A673 (cell line): ENCODE data around the gene TCF7L1. TPM values are rescaled to one million over a fixed set of nuclear protein-coding genes. Genes with fewer than 3 reads are reported as not detected.
"Not testable (repeated sequence)": the region's sequence is repeated elsewhere in the genome, so short reads cannot be mapped to it uniquely, and the experiment has no call there.

ENCODE experiments used
- BruUV-seq: library from RNA; stranded (reverse); fragments of 400-500 nt; replicated peaks from 2 replicates; lab custom pipeline; 2021; lab: Mats Ljungman, UMichigan
- CTCF ChIA-PET: fragments of 300-600 bp; sonication (Branson Sonifier 250); formaldehyde crosslinking; loops from one replicate; lab custom pipeline; 2022; ENCODE audit warnings: antibody characterized with exemption; lab: Charles Lee
- POLR2A ChIA-PET: fragments of 300-600 bp; sonication (Branson Sonifier 250); formaldehyde crosslinking; loops from one replicate; lab custom pipeline; 2022; ENCODE audit warnings: antibody characterized with exemption; ENCODE audit not compliant: low non-redundant PET; lab: Charles Lee
- DNase-seq: peaks from one replicate; pipeline ENCODE4 v3.0.0-alpha.2; 2015; ENCODE audit warnings: low spot score
- H3K27ac ChIP-seq: fragments of 200-600 bp; sonication (generic); 2 replicates; pipeline ENCODE4 v1.5.1; 2016; ENCODE audit warnings: mixed run types, low read depth, mild to moderate bottlenecking, mixed read lengths, antibody characterized with exemption, low read length; ENCODE audit not compliant: poor library complexity, severe bottlenecking
- H3K27me3 ChIP-seq: fragments of 200-600 bp; sonication (generic); replicated peaks from 2 replicates; pipeline ENCODE4 v1.6.1; 2017; ENCODE audit warnings: mixed run types, low read depth, mild to moderate bottlenecking, mixed read lengths, antibody characterized with exemption, low read length; ENCODE audit not compliant: insufficient read depth, poor library complexity
- H3K36me3 ChIP-seq: fragments of 200-600 bp; sonication (generic); 2 replicates; pipeline ENCODE4 v1.6.1; 2016; ENCODE audit warnings: mixed run types, mild to moderate bottlenecking, mixed read lengths, antibody characterized with exemption, low read length; ENCODE audit not compliant: insufficient read depth, poor library complexity, severe bottlenecking
- H3K4me1 ChIP-seq: fragments of 200-600 bp; sonication (generic); 2 replicates; pipeline ENCODE4 v1.6.1; 2017; ENCODE audit warnings: mixed run types, mild to moderate bottlenecking, mixed read lengths, antibody characterized with exemption, low read length; ENCODE audit not compliant: insufficient read depth, poor library complexity, severe bottlenecking
- H3K4me3 ChIP-seq: fragments of 200-600 bp; sonication (generic); 2 replicates; pipeline ENCODE4 v1.5.1; 2016; ENCODE audit warnings: low read depth, mixed run types, mild to moderate bottlenecking, mixed read lengths, low read length; ENCODE audit not compliant: poor library complexity, severe bottlenecking
- H3K9me3 ChIP-seq: fragments of 200-600 bp; sonication (generic); 2 replicates; pipeline ENCODE4 v1.6.1; 2016; ENCODE audit warnings: mixed run types, low read depth, mild to moderate bottlenecking, mixed read lengths, antibody characterized with exemption, low read length; ENCODE audit not compliant: poor library complexity, severe bottlenecking
- CTCF ChIP-seq: fragments of 300-800, 200-600 bp; sonication (generic); conservative IDR thresholded peaks from 2 replicates; pipeline ENCODE4 v1.5.1; 2017; ENCODE audit warnings: low read depth, mild to moderate bottlenecking, antibody characterized with exemption, low read length, moderate library complexity, mixed read lengths
- EZH2 ChIP-seq: fragments of 200-600 bp; sonication (generic); IDR thresholded peaks from 2 replicates; pipeline ENCODE4 v1.6.1; 2017; ENCODE audit warnings: borderline replicate concordance, low read depth, mild to moderate bottlenecking, mixed read lengths, antibody characterized with exemption, low read length; ENCODE audit not compliant: poor library complexity, severe bottlenecking
- intact Hi-C: fragments of 100-400 bp; cut with micrococcal nuclease; formaldehyde crosslinking; loops from one replicate; pipeline ENCODE4 v1.10.0; 2022; ENCODE audit not compliant: unreplicated experiment
- total RNA-seq: library from RNA; stranded (reverse); gene quantifications from 2 replicates; pipeline ENCODE4 v1.2.3, GENCODE V29; 2021

The TCF7L1 gene
- total RNA-seq, 1 experiment from 2014 or later: 21.9 TPM

DNA sequence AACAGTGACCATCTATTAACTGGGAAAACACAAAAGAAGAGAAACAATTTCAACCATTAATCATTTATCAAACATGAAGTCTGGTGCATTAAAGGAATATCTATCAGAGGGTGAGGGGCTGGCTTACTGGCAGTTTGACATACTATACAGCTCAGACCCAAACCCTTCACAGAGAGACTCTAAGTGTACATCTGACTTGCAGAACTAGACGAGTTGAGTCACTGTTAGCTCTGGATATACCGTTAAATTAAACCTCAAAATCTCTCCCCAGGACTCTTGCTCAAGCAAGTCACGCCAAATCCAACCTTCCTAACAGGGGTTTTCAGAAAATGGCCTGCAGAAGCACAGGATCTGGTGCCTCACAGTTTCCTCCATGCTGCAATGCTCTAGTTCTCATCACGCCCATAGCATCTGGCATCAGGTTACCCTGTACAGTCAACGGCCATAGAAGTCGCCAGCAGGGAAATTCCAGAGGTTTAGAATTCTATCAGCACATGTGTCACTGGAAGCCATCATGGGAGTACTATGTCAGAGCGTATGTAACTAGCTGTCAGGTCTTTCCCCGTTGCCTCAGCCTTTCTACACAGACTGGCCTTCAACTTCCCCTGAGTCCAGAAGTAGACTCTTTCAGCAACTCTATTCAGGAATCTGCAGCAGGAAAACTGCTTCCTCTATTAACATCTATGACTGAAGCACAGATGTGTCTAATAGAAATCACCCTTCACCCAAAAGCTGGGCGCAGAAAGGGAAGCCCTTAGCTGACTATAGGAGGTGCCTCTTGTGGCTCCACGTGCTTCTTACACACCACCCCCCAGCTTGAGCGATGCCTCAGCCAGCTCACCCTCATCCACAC lies 185.3 kb downstream of the TCF7L1 start:
- TF ChIP-seq EZH2: no peak
- no peak for TF ChIP-seq CTCF
- no peak overlapping the region for H3K4me3 ChIP-seq
- CTCF ChIA-PET: interaction anchor here (0.6 kb wide), 1 partner anchor 249 kb away, joined by 3 read pairs; no protein-coding TSS in a partner anchor
- DNase-seq: no peak
- H3K4me1 ChIP-seq: no peaks in the 10 kb centered on the region
- POLR2A ChIA-PET: interaction anchor here (0.7 kb wide), 1 partner anchor 8 kb away, joined by 10 read pairs; no protein-coding TSS in a partner anchor
- intact Hi-C loops: no loop called here
- peaks cover 30% of the 10 kb centered on the region for H3K36me3 ChIP-seq
- no TSS peak for BruUV-seq
- H3K27me3 ChIP-seq: no peaks in the 10 kb centered on the region
- peak overlapping the region; percentile 42 for H3K27ac ChIP-seq
- H3K9me3 ChIP-seq: no peaks in the 10 kb centered on the region

DNA sequence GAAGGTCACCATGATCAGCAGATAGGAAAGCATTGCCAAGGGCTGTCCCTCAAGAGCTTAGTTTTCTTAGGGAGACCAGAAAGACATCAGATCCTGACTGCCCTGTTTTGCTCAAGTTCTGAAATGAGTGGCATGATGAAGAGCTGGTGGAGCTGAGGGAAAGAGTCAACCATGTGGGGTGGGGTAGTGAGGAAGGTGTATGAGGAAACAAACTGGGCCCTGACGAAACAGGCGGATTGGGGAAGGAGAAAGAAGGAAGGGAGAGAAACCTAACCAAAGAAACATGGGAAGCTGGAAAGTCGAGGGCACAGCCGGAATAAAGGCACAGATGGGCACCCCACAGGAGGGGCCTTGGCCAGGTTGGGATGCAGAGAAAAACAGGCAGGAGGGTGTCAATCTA lies 186.6 kb downstream of the TCF7L1 start:
- intact Hi-C loops: loop anchor here (10.0 kb wide), 1 partner anchor 225 kb away; no protein-coding TSS in a partner anchor
- TF ChIP-seq EZH2 (no peak), CTCF (no peak)
- Histone ChIP-seq H3K27me3 (no peaks in the 10 kb centered on the region), H3K36me3 (peaks cover 41% of the 10 kb centered on the region), H3K27ac (no peak overlapping the region), H3K4me1 (no peaks in the 10 kb centered on the region), H3K9me3 (no peaks in the 10 kb centered on the region), H3K4me3 (no peak overlapping the region)
- BruUV-seq: no TSS peak
- ChIA-PET POLR2A (interaction anchor here (0.6 kb wide), 1 partner anchor 498 kb away, joined by 4 read pairs; no protein-coding TSS in a partner anchor), CTCF (no interaction called here)
- DNase-seq: no peak

DNA sequence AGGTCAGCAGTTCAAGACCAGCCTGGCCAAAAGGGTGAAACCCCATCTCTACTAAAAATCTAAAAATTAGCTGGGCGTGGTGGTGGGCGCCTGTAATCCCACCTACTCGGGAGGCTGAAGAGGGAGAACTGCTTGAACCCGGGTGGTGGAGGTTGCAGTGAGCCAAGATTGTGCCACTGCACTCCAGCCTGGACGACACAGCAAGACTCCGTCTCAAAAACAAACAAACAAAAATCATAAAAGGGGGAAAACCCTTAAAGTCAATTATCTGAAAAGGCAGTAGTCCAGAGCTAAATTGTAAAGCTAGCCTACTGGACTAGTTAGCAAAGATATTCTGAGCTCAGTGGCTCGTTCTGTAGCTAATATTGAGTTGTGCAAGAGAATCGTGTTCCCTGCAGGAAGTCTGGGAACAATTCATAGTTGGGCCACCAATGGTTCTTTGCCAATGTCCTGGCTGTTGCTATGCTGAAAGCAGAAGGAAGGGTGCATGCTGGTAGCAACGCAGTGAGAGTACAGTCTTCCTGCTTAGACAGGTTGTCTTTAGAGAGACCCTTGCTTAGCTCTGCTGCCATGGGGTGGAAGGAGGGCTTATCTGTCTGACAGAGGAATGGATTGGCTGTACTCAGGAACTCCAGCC lies 190.3 kb downstream of the TCF7L1 start:
- no peak for DNase-seq
- POLR2A ChIA-PET: interaction anchor here (0.5 kb wide), 1 partner anchor 14 kb away, joined by 3 read pairs; no protein-coding TSS in a partner anchor
- Histone ChIP-seq H3K4me1 (peaks cover 10% of the 10 kb centered on the region), H3K4me3 (no peak overlapping the region), H3K27me3 (no peaks in the 10 kb centered on the region), H3K27ac (no peak overlapping the region), H3K9me3 (no peaks in the 10 kb centered on the region), H3K36me3 (peaks cover 44% of the 10 kb centered on the region)
- TF ChIP-seq EZH2: no peak
- no peak for TF ChIP-seq CTCF
- no TSS peak for BruUV-seq
- intact Hi-C loops: loop anchor here (10.0 kb wide), 1 partner anchor 221 kb away; no protein-coding TSS in a partner anchor
- CTCF ChIA-PET: no interaction called here

- H3K27ac ChIP-seq, H3K9me3 ChIP-seq, H3K27me3 ChIP-seq, DNase-seq, H3K4me3 ChIP-seq, BruUV-seq: not testable (repeated sequence)
- CTCF ChIA-PET: interaction anchor here (0.7 kb wide), 1 partner anchor 279 kb away, joined by 3 read pairs; no protein-coding TSS in a partner anchor
- Histone ChIP-seq H3K4me1 (peaks cover 15% of the 10 kb centered on the region), H3K36me3 (peaks cover 44% of the 10 kb centered on the region)
- POLR2A ChIA-PET: interaction anchor here (0.5 kb wide), 1 partner anchor 15 kb away, joined by 3 read pairs; no protein-coding TSS in a partner anchor
- intact Hi-C loops: loop anchor here (10.0 kb wide), 1 partner anchor 221 kb away; no protein-coding TSS in a partner anchor
Measured at GRCh38 chr2:85323988-85324367, 190.8 kb downstream of the TCF7L1 start.
